GM12864 (cell line): ENCODE data around the gene RALGAPA1.

Source experiments
- DNase-seq: peaks from one replicate; pipeline ENCODE4 v3.0.0-alpha.2; 2011; ENCODE audit warnings: low read depth
- H3K4me3 ChIP-seq: 2 replicates; pipeline ENCODE4 v1.5.1; 2011; ENCODE audit warnings: mild to moderate bottlenecking, low read depth, low read length, control low read depth
- CTCF ChIP-seq: IDR thresholded peaks from 2 replicates; pipeline ENCODE4 v1.5.1; 2011; ENCODE audit warnings: low read depth, mild to moderate bottlenecking, moderate library complexity, low read length, control low read depth, inconsistent platforms; ENCODE audit errors: missing control alignments

The RALGAPA1 gene

DNA sequence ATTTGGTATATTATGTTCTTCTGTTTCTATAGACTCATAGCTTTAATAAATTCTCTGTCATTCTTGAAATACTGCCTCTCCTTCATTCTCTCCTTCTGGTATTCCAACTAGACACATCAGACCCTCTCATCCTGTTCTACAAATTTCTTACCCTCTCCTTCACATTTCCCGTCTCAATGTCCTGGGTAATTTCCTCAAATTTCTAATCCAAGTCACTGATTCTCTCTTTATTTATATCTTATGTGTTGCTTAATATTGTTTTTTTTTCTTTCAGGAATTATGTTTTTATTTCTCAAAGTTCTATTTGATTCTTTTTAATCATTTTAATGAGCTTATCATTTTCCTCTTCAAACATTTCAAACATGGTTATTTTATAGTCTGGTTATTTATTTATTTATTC is 94.0 kb downstream of the RALGAPA1 start:
- no peak for TF ChIP-seq CTCF
- DNase-seq, result no peak
- H3K4me3 ChIP-seq, result no peak overlapping the region

- TF ChIP-seq CTCF, result no peak
- no peak for DNase-seq
- H3K4me3 ChIP-seq, result no peak overlapping the region
Measured at GRCh38 chr14:35712466-35712865, 96.6 kb downstream of the RALGAPA1 start.

GRCh38 chr14:35708062-35708461 is 101.0 kb downstream of the RALGAPA1 start:
- no peak for TF ChIP-seq CTCF
- DNase-seq, result no peak
- no peak overlapping the region for H3K4me3 ChIP-seq

DNA sequence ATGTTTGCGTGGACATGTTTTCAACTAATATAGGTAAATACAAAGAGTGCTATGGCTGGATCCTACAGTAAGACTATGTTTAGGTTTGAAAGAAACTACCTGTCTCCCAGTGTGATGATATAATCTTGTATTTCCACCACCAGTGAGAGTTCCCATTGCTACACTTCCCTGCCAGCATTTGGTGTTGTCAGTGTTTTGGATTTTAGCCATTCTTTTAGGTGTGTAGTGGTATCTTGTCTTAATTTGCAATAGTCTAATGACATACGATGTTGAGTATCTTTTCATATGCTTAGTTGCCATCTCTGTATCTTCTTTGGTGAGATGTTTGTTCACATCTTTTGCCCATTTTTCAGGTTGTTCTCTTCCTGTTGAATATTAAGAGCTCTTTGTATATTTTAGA is 103.5 kb downstream of the RALGAPA1 start:
- DNase-seq, result no peak
- no peak overlapping the region for H3K4me3 ChIP-seq
- TF ChIP-seq CTCF, result no peak

GRCh38 chr14:35704793-35705493 is 104.2 kb downstream of the RALGAPA1 start:
- TF ChIP-seq CTCF, result no peak
- H3K4me3 ChIP-seq, result no peak overlapping the region
- DNase-seq, result no peak

DNA sequence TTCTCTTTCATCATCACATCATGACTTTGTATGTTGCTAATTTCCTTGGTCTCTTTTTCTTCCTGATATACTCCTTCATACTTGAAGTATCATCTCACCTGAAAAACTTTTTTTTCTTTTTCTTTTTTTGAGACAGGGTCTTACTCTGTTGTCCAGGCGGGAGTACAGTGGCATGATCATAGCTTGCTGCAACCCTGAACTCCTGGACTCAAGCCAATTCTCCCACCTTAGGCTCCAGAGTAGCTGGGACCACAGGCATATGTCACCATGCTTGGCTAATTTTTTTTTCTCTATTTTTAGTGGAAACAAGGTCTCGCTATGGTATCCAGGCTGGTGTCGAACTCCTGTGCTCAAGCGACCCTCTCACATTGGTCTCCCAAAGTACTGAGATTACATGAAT is 107.6 kb downstream of the RALGAPA1 start:
- H3K4me3 ChIP-seq, result no peak overlapping the region
- no peak for TF ChIP-seq CTCF
- no peak for DNase-seq

DNA sequence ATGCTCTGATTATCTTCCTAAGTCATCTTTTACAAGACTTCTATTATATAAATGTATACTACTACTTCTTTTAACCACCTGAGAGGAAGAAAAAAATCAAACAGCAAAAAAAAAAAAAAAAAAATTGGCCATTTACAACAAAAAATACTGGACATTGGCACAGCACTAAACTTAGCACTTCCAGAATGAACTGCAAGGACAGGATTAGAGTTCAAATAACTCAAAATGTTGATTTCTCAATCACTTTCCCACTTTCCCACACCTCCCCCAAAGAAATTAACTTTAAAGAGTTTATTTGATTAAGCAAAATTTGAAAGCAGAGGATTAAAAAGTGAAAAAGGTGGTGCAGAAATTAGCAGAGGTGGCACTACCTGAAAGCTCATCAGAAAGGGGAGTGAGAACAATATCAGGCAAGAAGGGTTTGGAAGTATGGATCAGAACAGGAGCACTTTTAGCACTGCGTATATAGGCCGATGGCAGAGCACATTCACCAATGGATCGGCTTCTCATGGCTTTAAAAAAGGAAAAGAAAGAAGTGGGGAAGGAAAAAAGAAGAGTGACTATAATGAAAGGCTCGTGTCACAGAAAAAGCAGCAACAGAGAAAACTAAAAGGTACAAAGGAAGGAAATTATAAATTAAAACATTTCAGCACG is 109.2 kb downstream of the RALGAPA1 start:
- H3K4me3 ChIP-seq, result no peak overlapping the region
- no peak for TF ChIP-seq CTCF

More for the DNA sequence above, 109.2 kb downstream of the RALGAPA1 start:
- no peak for DNase-seq
